GM13976 (cell line): Measurements from ENCODE around the gene AUTS2.

Experiments used
- DNase-seq: peaks from one replicate; pipeline ENCODE4 v3.0.0; 2012; ENCODE audit warnings: low spot score
- CTCF ChIP-seq: IDR thresholded peaks from 2 replicates; pipeline ENCODE4 v1.5.1; 2012; ENCODE audit warnings: borderline replicate concordance, mild to moderate bottlenecking; ENCODE audit not compliant: insufficient read depth; ENCODE audit errors: extremely low read depth, missing control alignments, control extremely low read depth
- in situ Hi-C: fragments of 300-500 bp; cut with MboI; formaldehyde crosslinking; loops from one replicate; pipeline ENCODE4 v1.12.0; 2022; ENCODE audit warnings: low sequenced_read_pairs, mixed read lengths, inconsistent platforms; ENCODE audit not compliant: unreplicated experiment

The AUTS2 gene

GRCh38 chr7:70030745-70031144 is 432.5 kb downstream of the AUTS2 start:
- in situ Hi-C loops, result no loop called here
- TF ChIP-seq CTCF, result no peak

GRCh38 chr7:70031245-70031644 is 433.0 kb downstream of the AUTS2 start:
- TF ChIP-seq CTCF, result no peak
- no peak for DNase-seq
- in situ Hi-C loops, result no loop called here

More at GRCh38 chr7:70030745-70031144, 432.5 kb downstream of the AUTS2 start:
- DNase-seq, result no peak

GRCh38 chr7:70032649-70033048 is 434.4 kb downstream of the AUTS2 start:
- no peak for TF ChIP-seq CTCF
- in situ Hi-C loops, result no loop called here
- DNase-seq, result no peak

GRCh38 chr7:70033226-70033625 is 435.0 kb downstream of the AUTS2 start:
- DNase-seq, result no peak
- no peak for TF ChIP-seq CTCF
- in situ Hi-C loops, result no loop called here

GRCh38 chr7:70034999-70035398 is 436.7 kb downstream of the AUTS2 start:
- no peak for DNase-seq
- in situ Hi-C loops, result no loop called here
- TF ChIP-seq CTCF, result no peak

- DNase-seq, result no peak
- in situ Hi-C loops, result no loop called here
- TF ChIP-seq CTCF, result no peak
These were observed 437.2 kb downstream of the AUTS2 start for GRCh38 chr7:70035519-70035918.

- DNase-seq, result no peak
- no peak for TF ChIP-seq CTCF
- in situ Hi-C loops, result no loop called here
These were observed 437.7 kb downstream of the AUTS2 start for GRCh38 chr7:70035955-70036354.
